HG02981 (cell line): ENCODE results near the gene SLC25A27.

ENCODE experiments used
- ATAC-seq: cut with Tn5 transposase; IDR thresholded peaks from one replicate; pipeline ENCODE4 v1.9.1; 2021; ENCODE audit warnings: mild to moderate bottlenecking, moderate library complexity; ENCODE audit not compliant: unreplicated experiment

Gene SLC25A27

DNA sequence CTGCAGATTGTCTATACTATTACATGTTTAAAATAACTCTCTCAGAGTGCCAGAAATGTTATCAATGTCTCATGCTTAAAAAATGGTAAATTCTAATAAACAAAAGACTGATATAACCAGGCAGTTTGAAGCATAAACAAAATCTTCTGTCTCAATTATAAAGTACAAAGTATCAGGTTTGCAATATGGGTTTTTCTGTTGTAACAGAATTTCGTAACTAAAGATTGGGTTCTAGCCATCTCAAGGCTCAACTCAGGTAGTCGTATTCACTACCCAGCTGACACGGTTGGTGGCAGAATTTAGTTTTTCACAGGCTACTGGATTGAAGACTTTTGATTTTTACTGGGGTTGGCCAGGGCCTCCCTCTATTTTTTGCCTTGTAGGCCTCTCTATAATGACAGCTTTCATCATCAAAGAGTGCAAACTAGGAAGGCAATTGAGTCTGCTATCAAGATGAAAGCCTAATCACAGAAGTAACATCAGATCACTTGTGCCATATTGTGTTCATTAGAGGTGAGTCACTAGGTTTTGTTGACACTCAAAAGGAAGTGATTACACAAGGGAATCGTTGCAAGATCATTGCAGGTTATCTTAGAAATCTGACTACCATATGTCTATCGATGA, 3.8 kb upstream of the SLC25A27 start:
- ATAC-seq = no peak

GRCh38 chr6:46651006-46651405, 1.8 kb upstream of the SLC25A27 start:
- ATAC-seq = no peak

- no peak for ATAC-seq
Measured at GRCh38 chr6:46651816-46652215, 959 bp upstream of the SLC25A27 start.

- no peak for ATAC-seq
Measured at GRCh38 chr6:46652232-46652602, 558 bp upstream of the SLC25A27 start.

GRCh38 chr6:46653439-46654195, 842 bp downstream of the SLC25A27 start:
- ATAC-seq = no peak

DNA sequence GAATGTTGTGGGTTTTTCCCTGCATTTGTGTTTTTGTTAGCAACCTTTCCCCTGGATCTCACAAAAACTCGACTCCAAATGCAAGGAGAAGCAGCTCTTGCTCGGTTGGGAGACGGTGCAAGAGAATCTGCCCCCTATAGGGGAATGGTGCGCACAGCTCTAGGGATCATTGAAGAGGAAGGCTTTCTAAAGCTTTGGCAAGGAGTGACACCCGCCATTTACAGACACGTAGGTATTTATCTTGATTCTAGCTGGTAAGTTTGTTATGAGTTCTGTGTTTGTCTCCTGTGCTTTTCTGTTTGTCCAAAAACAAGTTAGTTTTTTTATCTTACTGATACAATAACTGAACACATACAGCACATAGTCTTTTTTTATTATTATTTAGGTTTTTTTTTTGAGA, 3.0 kb downstream of the SLC25A27 start:
- no peak for ATAC-seq

GRCh38 chr6:46657642-46658041, 4.9 kb downstream of the SLC25A27 start:
- ATAC-seq = no peak

DNA sequence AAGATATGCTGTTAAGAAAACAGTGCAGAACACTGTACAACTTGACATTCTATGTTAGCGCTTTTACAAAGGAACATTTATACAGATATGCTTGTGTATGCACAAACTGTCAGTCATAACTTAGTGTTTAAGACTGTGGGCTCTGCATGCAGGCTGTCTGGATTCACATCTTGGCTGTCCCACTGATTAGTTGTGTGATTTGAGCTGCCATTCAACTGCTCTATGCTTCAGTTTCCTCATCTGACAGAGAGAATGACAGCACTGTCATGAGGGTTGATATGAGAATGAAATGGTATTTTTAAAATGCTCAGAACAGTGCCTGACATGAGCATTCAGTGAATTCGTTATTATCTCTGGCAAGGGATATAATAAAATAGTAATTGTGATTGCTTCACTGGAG, 8.7 kb downstream of the SLC25A27 start:
- no peak for ATAC-seq

- ATAC-seq = no peak
Measured at GRCh38 chr6:46667377-46667776, 14.6 kb downstream of the SLC25A27 start.

- ATAC-seq = no peak
Measured at GRCh38 chr6:46674410-46674809, 21.6 kb downstream of the SLC25A27 start.

DNA sequence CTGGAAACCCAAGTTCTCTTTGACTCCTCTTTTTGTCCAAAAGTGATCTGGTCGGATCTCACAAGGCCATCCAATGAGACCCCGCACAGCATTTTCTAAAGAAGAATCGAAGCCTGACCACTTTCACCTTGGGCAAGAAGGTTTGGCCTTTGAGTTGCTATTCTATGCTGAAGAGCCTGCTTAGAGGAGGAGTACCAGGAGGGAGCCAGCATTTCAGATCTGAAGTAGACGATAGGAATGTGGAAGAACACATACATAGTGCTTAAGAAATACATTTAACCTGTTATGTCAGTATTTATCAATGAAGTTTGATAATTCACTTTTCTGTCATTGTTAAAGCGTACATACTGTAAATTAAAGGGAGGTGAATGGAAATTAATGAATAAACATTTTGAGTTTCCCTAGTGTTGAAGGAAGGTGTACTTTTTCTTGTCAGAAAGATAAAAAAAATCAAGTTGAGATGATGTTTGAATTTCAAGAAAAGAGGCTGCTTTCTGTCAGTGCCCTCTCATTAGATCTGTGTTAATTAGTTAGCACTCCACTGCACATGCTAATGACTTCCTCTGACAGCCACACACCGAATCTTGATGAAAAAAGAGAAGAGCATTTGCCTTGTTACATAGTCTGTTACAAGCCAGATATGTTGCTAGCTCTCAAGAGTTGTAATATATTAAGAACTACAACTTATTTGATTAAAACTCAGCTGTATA, 24.0 kb downstream of the SLC25A27 start:
- ATAC-seq = no peak

GRCh38 chr6:46677314-46677654, 24.5 kb downstream of the SLC25A27 start:
- no peak for ATAC-seq

DNA sequence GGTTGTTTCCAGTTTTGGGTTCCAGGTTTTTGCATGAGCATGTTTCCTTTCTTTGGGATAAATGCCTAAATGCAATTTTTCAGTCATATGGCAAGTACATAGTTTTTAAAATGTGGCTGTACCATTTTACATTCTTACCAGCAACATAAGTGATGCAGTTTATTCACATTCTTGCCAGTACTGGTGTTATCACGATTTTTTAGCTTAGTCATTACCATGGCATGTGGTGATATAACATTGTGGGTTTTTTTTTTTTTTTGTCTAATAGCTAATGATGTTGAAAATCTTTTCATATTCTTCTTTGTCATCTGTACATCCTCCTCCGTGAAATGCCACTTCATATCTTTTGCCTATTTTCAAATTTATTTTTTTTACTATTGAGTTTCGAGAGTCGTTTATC, 32.0 kb downstream of the SLC25A27 start:
- ATAC-seq = no peak

DNA sequence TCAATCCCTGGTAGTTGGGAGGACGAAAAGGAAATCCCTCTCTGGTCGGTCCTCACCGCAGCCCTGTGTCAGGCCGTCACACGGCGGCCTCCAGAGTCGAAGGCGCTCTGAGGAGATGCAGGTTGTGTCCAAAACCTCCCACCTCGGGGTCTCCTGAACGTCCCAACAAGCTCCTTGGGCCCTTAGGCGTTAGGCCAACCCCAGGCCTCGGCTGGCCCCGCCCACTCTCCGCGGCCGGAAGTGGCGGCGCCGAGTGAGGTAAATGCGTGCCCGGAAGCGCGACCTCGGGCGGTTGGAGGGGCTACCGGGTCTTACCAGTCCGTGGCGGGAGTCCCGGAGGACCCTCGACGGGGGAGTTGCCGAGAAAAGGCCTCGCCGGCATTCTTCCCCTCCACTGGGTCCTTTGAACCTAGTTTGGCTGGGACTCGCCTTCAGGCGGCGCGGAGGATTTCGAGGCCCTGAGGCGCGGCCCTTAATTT, 34.9 kb downstream of the SLC25A27 start, which contains the start of gene TDRD6:
Gene TDRD6, plus strand, starts transcription at position 267 of the 479 bp plus-strand sequence. CDS start 244 bp downstream, outside the sequence.
- no peak for ATAC-seq

DNA sequence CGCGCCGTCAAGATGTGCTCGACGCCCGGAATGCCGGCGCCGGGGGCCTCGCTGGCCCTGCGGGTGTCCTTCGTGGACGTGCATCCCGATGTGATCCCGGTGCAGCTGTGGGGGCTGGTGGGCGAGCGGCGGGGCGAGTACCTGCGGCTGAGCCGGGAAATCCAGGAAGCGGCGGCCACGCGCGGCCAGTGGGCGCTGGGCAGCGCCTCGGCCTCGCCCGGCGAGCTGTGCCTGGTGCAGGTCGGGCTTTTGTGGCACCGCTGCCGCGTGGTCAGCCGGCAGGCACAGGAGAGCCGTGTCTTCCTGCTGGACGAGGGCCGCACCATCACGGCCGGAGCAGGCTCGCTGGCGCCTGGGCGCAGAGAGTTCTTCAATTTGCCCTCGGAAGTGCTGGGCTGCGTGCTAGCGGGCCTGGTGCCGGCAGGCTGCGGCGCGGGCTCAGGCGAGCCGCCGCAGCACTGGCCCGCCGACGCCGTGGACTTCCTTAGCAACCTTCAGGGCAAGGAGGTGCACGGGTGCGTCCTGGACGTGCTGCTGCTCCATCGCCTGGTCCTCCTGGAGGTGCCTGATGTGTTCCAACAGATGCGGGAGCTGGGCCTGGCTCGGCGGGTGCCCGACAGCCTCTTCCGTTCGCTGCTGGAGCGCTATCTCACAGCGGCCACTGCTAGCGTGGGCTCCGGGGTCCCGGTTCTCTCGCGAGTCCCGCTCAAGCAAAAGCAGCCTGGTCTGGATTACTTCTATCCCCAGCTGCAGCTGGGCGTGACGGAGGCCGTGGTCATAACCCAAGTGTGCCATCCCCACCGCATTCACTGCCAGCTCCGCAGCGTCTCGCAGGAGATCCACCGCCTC, 35.6 kb downstream of the SLC25A27 start:
- ATAC-seq = no peak

DNA sequence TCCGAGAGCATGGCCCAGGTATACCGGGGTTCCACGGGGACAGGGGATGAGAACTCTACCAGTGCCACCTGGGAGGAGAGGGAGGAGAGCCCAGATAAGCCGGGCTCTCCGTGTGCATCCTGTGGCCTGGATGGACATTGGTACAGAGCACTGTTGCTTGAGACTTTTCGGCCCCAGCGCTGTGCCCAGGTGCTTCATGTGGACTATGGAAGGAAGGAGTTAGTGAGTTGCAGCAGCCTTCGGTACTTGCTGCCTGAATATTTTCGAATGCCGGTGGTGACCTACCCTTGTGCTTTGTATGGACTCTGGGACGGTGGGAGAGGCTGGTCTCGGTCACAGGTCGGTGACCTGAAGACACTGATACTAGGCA, 36.2 kb downstream of the SLC25A27 start:
- ATAC-seq = no peak

DNA sequence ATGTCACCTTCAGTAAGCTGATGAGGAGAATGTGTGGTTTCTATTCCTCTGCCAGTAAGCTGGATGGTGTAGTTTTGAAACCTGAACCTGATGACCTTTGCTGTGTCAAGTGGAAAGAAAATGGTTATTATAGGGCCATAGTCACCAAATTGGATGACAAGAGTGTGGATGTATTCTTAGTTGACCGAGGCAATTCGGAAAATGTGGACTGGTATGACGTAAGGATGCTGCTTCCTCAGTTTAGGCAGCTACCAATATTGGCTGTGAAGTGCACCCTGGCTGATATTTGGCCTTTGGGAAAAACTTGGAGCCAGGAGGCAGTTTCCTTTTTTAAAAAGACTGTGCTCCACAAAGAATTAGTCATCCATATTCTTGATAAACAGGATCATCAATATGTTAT, 36.9 kb downstream of the SLC25A27 start:
- no peak for ATAC-seq

GRCh38 chr6:46690141-46690755, 37.5 kb downstream of the SLC25A27 start:
- ATAC-seq = no peak

DNA sequence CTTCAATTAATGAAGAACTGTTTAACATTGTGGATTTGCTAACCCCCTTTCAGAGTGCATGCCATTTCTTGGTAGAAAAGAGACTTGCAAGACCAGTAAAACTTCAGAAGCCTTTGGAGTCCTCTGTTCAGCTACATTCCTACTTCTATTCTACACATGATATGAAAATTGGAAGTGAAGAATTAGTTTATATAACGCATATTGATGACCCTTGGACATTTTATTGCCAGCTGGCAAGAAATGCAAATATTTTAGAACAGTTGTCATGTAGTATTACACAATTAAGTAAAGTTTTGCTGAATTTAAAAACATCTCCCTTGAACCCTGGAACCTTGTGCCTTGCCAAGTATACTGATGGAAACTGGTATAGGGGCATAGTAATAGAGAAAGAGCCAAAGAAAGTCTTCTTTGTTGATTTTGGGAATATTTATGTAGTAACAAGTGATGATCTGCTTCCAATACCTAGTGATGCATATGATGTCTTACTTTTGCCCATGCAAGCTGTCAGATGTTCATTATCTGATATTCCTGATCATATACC, 38.2 kb downstream of the SLC25A27 start:
- no peak for ATAC-seq

DNA sequence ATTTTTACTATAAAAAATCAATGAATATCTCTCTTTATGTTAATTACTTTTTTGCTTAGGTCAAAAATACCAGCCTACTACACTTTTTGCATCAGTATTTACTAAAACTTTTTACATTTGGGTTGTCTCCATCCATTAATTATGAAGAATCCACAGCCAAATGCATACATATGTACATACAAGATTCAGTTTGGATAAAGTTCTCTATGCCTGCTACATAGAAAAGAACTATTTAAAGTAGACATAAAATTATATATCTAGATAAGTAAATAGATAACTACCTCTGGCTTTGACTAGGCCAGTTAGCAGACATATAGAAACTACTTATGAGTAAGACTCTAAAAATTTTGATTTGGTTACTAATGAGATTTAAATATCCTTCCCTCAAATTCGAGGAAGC, 47.2 kb downstream of the SLC25A27 start:
- ATAC-seq = no peak
